H9 (cell line): ENCODE results near the gene NBEAL2. TPM values are rescaled to one million over a fixed set of nuclear protein-coding genes. Genes with fewer than 3 reads are reported as not detected.

Source experiments
- DNase-seq: peaks from one replicate; pipeline ENCODE4 v3.0.0-alpha.2; 2017
- H2AFZ ChIP-seq: one replicate; pipeline ENCODE4 v1.6.1; 2013; ENCODE audit warnings: mild to moderate bottlenecking, low read length, control low read depth, moderate library complexity
- H2AK5ac ChIP-seq: 2 replicates; pipeline ENCODE4 v1.6.1; 2013; ENCODE audit warnings: low read length, control low read depth, mixed read lengths; ENCODE audit not compliant: insufficient read length
- H2BK120ac ChIP-seq: one replicate; pipeline ENCODE4 v1.6.1; 2013; ENCODE audit warnings: low read depth, mild to moderate bottlenecking, low read length, control low read depth, inconsistent platforms; ENCODE audit not compliant: poor library complexity, severe bottlenecking
- H2BK12ac ChIP-seq: 2 replicates; pipeline ENCODE4 v1.6.1; 2013; ENCODE audit warnings: low read length, control low read depth, mixed read lengths, low read depth; ENCODE audit not compliant: insufficient read length
- H2BK15ac ChIP-seq: 2 replicates; pipeline ENCODE4 v1.6.1; 2013; ENCODE audit warnings: low read depth, low read length, control low read depth
- H2BK20ac ChIP-seq: one replicate; pipeline ENCODE4 v1.6.1; 2013; ENCODE audit warnings: low read depth, mild to moderate bottlenecking, low read length, control low read depth, inconsistent platforms; ENCODE audit not compliant: poor library complexity, severe bottlenecking
- H2BK5ac ChIP-seq: 2 replicates; pipeline ENCODE4 v1.6.1; 2013; ENCODE audit warnings: low read length, control low read depth, mixed read lengths; ENCODE audit not compliant: insufficient read length
- H3K14ac ChIP-seq: 2 replicates; pipeline ENCODE4 v1.6.1; 2013; ENCODE audit warnings: low read length, control low read depth; ENCODE audit not compliant: insufficient read depth
- H3K18ac ChIP-seq: 2 replicates; pipeline ENCODE4 v1.6.1; 2013; ENCODE audit warnings: low read depth, mild to moderate bottlenecking, mixed read lengths, low read length, control low read depth; ENCODE audit not compliant: insufficient read length
- H3K23ac ChIP-seq: 2 replicates; pipeline ENCODE4 v1.6.1; 2013; ENCODE audit warnings: low read length, control low read depth, mixed read lengths, low read depth; ENCODE audit not compliant: insufficient read length
- H3K23me2 ChIP-seq: 2 replicates; pipeline ENCODE4 v1.6.1; 2013; ENCODE audit warnings: low read depth, mild to moderate bottlenecking, mixed read lengths, low read length, control low read depth; ENCODE audit not compliant: insufficient read length, poor library complexity, severe bottlenecking
- H3K27ac ChIP-seq: 2 replicates; pipeline ENCODE4 v1.5.1; 2013; ENCODE audit warnings: low read length, control low read depth, mixed read lengths, low read depth; ENCODE audit not compliant: insufficient read length
- H3K27me3 ChIP-seq: 2 replicates; pipeline ENCODE4 v1.6.1; 2013; ENCODE audit warnings: low read length, control low read depth, inconsistent platforms; ENCODE audit not compliant: insufficient read depth
- H3K4ac ChIP-seq: 2 replicates; pipeline ENCODE4 v1.6.1; 2013; ENCODE audit warnings: low read depth, mild to moderate bottlenecking, control low read depth, inconsistent platforms, low read length, moderate library complexity
- H3K4me1 ChIP-seq: 2 replicates; pipeline ENCODE4 v1.6.1; 2013; ENCODE audit warnings: low read length, control low read depth, inconsistent platforms; ENCODE audit not compliant: insufficient read depth
- H3K4me2 ChIP-seq: 2 replicates; pipeline ENCODE4 v1.6.1; 2013; ENCODE audit warnings: low read length, control low read depth, mixed read lengths; ENCODE audit not compliant: insufficient read length, insufficient read depth
- H3K56ac ChIP-seq: 2 replicates; pipeline ENCODE4 v1.6.1; 2013; ENCODE audit warnings: low read depth, mild to moderate bottlenecking, mixed read lengths, low read length, control low read depth; ENCODE audit not compliant: insufficient read length
- H3K79me1 ChIP-seq: 2 replicates; pipeline ENCODE4 v1.6.1; 2013; ENCODE audit warnings: low read depth, mild to moderate bottlenecking, moderate library complexity, low read length, control low read depth, inconsistent platforms; ENCODE audit not compliant: insufficient read depth, poor library complexity, severe bottlenecking
- H3K79me2 ChIP-seq: 2 replicates; pipeline ENCODE4 v1.6.1; 2013; ENCODE audit warnings: low read length, control low read depth, inconsistent platforms; ENCODE audit not compliant: insufficient read depth
- H3K9ac ChIP-seq: 2 replicates; pipeline ENCODE4 v1.6.1; 2013; ENCODE audit warnings: low read length, control low read depth, mixed read lengths; ENCODE audit not compliant: insufficient read length; ENCODE audit errors: extremely low read depth
- H3K9me3 ChIP-seq: one replicate; pipeline ENCODE4 v1.6.1; 2013; ENCODE audit warnings: low read depth, low read length, inconsistent platforms; ENCODE audit not compliant: control insufficient read depth
- H3T11ph ChIP-seq: one replicate; pipeline ENCODE4 v1.6.1; 2013; ENCODE audit warnings: mild to moderate bottlenecking, low read length, control low read depth, inconsistent platforms
- H4K20me1 ChIP-seq: one replicate; pipeline ENCODE4 v1.6.1; 2013; ENCODE audit not compliant: control insufficient read depth, insufficient read length, insufficient read depth
- H4K5ac ChIP-seq: 2 replicates; pipeline ENCODE4 v1.6.1; 2013; ENCODE audit warnings: low read depth, mild to moderate bottlenecking, mixed read lengths, low read length, control low read depth; ENCODE audit not compliant: insufficient read length
- H4K8ac ChIP-seq: replicated peaks from 2 replicates; pipeline ENCODE4 v1.6.1; 2013; ENCODE audit warnings: low read length, control low read depth, mixed read lengths, low read depth; ENCODE audit not compliant: insufficient read length
- H4K91ac ChIP-seq: 2 replicates; pipeline ENCODE4 v1.6.1; 2013; ENCODE audit warnings: low read depth, mild to moderate bottlenecking, moderate library complexity, mixed read lengths, low read length, control low read depth; ENCODE audit not compliant: insufficient read length
- H3K27ac Mint-ChIP-seq, 3 experiments: 2 replicates in 2 of 3; 3 replicates in 1 of 3; pipeline ENCODE4 v1.8.0; 2020 to 2021; ENCODE audit warnings: mixed read lengths in 3 of 3, mild to moderate bottlenecking in 1 of 3, moderate library complexity in 1 of 3
- H3K27me3 Mint-ChIP-seq: 2 replicates; pipeline ENCODE4 v1.8.0; 2021; ENCODE audit warnings: low read depth, mild to moderate bottlenecking, moderate library complexity, mixed read lengths
- H3K36me3 Mint-ChIP-seq, 3 experiments: 2 replicates in 2 of 3; 3 replicates in 1 of 3; pipeline ENCODE4 v1.8.0; 2020 to 2021; ENCODE audit warnings: low read depth in 3 of 3, mixed read lengths in 3 of 3; ENCODE audit not compliant: insufficient read depth in 1 of 3
- H3K4me1 Mint-ChIP-seq, 2 experiments: 2 replicates each; pipeline ENCODE4 v1.8.0; 2020; ENCODE audit warnings: mixed read lengths in 2 of 2
- H3K4me3 Mint-ChIP-seq, 2 experiments: 2 replicates in 1 of 2; 3 replicates in 1 of 2; pipeline ENCODE4 v1.8.0; 2020 to 2021; ENCODE audit warnings: mild to moderate bottlenecking in 2 of 2, mixed read lengths in 2 of 2, moderate library complexity in 1 of 2
- H3K9me3 Mint-ChIP-seq, 2 experiments: 2 replicates in 1 of 2; 3 replicates in 1 of 2; pipeline ENCODE4 v1.8.0; 2020; ENCODE audit warnings: mild to moderate bottlenecking in 2 of 2, mixed read lengths in 2 of 2, moderate library complexity in 1 of 2
- CTCF ChIP-seq: fragments of 200-600 bp; sonication (generic); conservative IDR thresholded peaks from 3 replicates; pipeline ENCODE4 v1.8.0; 2021; ENCODE audit warnings: antibody characterized with exemption, mild to moderate bottlenecking
- WGBS: extraction: QIAGEN DNeasy Blood & Tissue Kit; methylation state at CpG from one replicate; pipeline ENCODE4 v1.1.7; 2013; ENCODE audit warnings: missing lambda C conversion rate, low lambda C conversion rate, mixed read lengths; ENCODE audit not compliant: insufficient read length; ENCODE audit errors: extremely low coverage; 5-methylcytosine and 5-hydroxymethylcytosine counted together
- total RNA-seq: library from RNA; stranded (reverse); gene quantifications from 2 replicates; pipeline ENCODE4 v1.2.1, GENCODE V29; 2021

The NBEAL2 gene
- total RNA-seq, 1 experiment from 2014 or later, result 52.1 TPM

DNA sequence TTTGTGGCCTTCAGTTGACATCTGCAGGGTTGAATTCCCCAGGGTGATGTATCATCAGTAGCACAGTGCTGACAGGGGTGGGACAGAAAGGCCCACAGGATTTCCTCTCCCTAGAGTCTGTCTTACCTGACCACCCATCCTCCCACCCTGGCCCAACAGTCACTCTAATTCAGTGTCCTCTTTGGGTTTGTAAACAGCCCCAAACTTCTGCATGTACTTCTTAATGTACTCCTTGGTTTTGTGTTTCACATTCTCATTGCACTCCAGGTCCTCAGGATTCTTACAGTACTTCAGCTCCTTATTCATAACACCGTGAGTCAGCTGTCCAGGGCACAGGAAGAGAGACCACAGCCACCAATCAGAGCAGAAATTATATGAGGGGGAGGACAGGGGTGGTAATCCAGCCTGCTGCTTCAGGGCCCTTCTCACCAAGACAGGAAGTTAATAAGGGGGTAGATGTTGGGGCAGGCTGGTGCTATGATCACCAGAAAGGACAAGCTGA is 37.5 kb downstream of the NBEAL2 start:
- Histone ChIP-seq H2BK15ac (no peak overlapping the region), H2BK5ac (no peak overlapping the region), H3K79me1 (no peaks in the 10 kb centered on the region), H3K23me2 (no peaks in the 10 kb centered on the region), H3T11ph (no peak overlapping the region), H2BK12ac (no peak overlapping the region), H3K4me2 (no peak overlapping the region), H3K27ac (no peak overlapping the region), H3K14ac (no peak overlapping the region), H4K8ac (no peak overlapping the region), H3K27me3 (no peaks in the 10 kb centered on the region), H3K79me2 (no peaks in the 10 kb centered on the region), H2BK120ac (no peak overlapping the region), H4K91ac (no peak overlapping the region), H2BK20ac (no peak overlapping the region), H2AFZ (no peak overlapping the region), H3K23ac (no peak overlapping the region), H4K5ac (no peak overlapping the region), H2AK5ac (no peak overlapping the region), H3K4ac (no peak overlapping the region), H3K4me1 (no peaks in the 10 kb centered on the region), H3K9me3 (no peaks in the 10 kb centered on the region), H3K9ac (no peak overlapping the region), H3K56ac (no peak overlapping the region), H3K18ac (no peak overlapping the region), H4K20me1 (no peaks in the 10 kb centered on the region)
- WGBS, result no CpG with 5 or more reads among the region's 1 CpG
- H3K27me3 Mint-ChIP-seq, result no peaks in the 10 kb centered on the region
- DNase-seq, result no peak
- no peaks in the 10 kb centered on the region for H3K9me3 Mint-ChIP-seq
- H3K36me3 Mint-ChIP-seq, result peaks cover 5 to 38% (median 37%) of the 10 kb centered on the region in 3 experiments; a peak in 6 of 7 replicates
- no peak overlapping the region for H3K4me3 Mint-ChIP-seq
- H3K4me1 Mint-ChIP-seq, result peaks cover 15 to 20% of the 10 kb centered on the region in 2 experiments
- peak overlapping the region in 1 of 3 experiments; percentile 71; a peak in 2 of 7 replicates for H3K27ac Mint-ChIP-seq
- TF ChIP-seq CTCF, result no peak
